Measurements from ENCODE around the gene TCF12.

The TCF12 gene

DNA sequence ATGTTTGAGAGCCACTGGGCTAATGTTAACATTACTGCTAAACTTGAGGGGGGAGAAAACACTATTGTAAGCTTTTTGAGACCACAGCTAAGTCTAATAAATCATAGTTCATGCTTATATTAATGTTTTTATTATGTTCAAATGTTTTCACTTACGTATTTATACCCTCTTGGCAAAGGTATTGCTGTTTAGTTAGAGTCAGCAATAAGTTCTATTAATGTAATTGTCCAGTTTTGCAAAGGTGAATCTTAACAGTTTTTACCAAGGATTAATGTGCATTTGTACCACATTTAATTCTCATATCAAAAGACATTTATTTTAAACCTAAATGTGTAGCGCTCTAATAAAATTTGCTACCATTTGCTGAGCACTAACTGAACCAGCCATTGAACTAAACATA, 251.2 kb downstream of the TCF12 start:
- no peak for DNase-seq (ENCODE audit: low spot score)

DNA sequence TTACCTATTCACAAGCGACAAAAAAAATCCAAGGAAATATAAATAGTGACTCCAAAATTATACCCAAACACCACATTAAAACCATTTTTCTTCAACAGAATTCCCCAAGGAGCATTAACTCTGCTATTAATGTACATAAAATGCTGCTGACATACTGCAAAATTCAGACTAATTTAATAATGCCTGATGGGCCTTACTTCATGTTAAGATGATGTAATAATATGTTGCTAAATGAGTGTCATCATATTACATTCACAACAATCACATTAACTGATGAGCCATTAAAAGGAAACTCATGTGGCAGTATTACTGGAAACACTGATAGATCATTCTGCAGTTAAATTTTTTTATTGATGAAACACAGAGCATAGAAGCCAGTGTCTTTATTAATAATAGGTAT, 253.0 kb downstream of the TCF12 start:
- DNase-seq (ENCODE audit: low spot score): no peak

DNA sequence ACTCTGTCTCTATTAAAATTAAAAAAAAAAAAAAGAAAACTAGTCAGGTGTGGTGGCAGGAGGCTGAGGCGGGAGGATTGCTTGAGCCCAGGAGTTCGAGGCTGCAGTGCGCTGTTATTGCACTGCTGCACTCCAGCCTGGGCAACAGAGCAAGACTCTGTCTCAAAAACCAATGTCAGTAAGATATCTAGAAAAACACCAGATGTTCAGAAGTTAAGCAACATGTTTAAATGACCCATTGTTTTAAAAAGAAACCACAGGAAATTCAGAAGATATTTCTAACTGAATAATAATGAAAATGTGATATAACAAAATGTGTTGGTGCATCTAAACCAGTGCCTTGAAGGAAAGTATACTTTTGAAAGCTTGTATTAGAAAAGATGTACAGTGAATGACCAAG, 254.5 kb downstream of the TCF12 start:
- DNase-seq (ENCODE audit: low spot score): no peak

DNA sequence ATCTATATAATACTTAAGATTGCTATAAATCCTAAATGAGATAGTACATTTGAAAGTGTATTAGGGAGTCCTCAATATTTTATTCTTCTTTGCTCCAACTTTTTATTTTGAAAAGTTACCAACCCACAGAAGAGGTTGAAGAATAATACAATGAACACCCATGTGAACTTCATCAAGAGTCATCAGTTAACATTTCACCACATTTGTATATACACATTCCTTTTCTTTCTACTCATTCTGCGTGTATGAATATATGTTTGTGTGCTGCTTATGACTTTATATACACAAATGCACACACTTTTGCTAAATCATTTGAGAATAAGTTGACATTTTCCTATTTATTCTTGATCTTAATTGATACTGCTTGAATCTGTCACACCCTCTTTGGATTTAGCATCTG, 264.6 kb downstream of the TCF12 start:
- no peak for DNase-seq (ENCODE audit: low spot score)

DNA sequence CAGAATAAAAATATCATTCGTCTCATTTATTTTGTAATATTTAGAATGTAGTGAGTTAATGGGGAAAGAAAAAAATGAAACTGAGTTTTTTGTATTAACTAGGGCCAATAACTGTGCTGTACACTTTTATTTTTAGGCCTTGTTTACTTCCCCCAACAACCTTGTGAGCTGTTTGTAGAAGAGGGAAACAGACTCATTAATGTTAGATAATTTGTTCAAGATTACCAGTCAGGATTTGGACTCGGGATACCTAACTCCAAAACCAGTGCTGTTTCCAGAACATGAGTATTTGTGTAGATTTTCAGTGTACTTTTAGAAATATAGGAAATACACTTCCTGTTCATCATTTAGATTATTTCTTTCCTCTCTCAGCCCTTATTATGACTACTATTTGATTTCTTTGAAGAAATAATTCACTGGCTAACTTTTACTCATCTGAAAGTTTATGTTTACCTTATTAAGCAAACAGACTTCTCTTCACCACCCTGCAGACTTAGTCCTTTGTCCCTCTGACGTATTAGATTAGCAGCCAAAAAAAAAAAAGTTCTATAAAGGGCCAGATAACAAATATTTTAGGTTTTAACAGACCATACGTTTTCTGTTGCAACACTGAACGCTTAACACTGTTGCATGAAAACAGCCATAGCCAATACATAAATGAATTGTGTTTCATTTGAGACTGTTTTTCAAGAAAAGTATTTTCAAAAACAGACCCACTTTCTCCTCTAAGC, 265.3 kb downstream of the TCF12 start:
- no peak for DNase-seq (ENCODE audit: low spot score)

DNA sequence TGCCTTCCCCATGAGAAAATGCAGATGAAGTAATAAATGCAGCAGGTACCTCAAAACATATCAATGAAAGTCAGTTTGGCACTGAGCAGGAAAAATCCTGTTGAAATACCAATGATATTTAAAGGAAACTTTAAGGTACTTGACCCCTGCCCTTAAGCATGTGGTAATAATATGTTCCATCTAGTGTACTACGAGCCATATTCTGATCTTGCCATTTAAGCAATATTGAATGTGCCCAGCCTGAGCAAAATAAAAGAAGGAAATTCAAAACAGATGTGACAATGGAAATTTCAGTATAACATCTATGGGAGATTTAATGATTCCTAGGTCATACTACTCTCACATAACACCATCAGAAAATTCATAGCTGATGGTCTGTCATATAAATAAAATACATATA, 266.1 kb downstream of the TCF12 start:
- no peak for DNase-seq (ENCODE audit: low spot score)

DNA sequence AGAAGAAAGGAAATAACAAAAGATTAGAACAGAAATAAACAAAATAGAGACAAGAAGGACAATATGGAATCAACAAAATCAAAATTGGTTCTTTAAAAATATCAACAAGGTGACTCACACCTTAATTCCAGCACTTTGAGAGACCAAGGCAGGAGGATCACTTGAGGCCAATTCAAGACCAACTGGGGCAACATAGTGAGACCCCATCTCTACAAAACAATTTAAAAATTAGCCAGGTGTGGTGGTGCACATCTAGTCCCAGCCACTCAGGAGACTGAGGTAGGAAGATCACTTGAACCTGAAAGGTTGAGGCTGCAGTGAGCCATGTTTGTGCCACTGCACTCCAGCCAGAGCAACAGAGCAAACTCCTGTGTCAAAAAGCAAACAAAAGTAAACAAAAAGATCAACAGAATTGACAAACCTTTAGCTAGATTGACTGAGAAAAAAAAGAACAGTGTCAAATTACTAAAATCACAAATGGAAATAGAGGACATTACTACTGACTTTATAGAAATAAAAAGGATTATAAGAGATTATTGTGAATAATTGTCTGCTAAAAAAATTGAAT, 267.1 kb downstream of the TCF12 start:
- DNase-seq (ENCODE audit: low spot score): no peak

DNA sequence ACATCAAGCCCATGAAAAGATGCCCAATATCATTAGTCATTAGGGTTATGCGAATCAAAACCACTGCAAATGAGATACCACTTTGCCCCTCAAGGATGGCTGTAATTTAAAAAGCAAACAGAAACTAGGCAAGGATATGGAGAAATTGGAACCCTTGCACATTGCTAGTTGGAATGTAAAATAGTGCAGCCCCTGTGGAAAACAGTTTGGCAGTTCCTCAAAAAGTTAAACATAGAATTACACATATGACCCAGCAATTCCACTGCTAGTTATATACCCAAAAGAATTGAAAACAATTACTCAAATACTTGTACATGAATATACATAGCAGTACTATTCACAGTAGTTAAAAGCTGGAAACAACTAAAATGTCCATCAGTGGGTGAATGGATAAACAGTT, 271.0 kb downstream of the TCF12 start:
- DNase-seq (ENCODE audit: low spot score): no peak

DNA sequence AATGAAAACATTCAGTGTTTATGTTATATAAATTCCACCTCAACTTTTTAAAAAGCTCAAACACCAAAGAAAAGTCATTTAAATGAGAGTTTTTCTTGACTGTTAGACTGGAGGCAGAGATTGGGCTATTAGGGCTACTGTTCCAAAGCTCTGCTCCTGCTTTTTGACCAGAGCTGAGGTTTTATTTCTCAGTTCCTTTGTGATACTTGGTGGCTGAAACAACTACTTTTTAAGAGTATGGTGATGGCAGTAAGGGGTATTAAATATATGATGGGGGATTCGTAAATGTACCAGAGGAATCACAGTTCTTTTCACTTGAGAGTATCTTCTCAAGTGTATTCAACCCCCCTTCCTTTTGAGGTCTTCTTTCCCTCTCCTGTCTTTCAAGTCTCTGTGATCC, 271.8 kb downstream of the TCF12 start:
- no peak for DNase-seq (ENCODE audit: low spot score)

DNA sequence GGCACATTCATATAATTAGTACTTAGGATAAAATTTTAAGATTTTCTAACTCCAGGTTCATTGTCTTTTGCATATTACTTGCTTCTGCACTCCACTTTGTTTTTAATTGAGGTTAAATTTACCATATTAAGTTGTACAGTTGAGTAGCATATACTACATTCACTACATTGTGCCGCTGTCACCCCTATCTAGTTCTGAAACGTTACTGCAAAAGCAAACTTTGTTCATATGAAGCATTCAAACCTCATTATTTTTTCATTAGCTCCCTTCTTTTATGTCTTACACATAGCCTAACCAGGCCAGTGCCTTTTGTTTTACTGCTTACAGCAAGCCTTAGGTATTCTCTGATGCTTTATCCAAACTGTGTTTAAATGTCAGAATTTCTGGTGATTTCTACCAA, 274.7 kb downstream of the TCF12 start:
- no peak for DNase-seq (ENCODE audit: low spot score)

DNA sequence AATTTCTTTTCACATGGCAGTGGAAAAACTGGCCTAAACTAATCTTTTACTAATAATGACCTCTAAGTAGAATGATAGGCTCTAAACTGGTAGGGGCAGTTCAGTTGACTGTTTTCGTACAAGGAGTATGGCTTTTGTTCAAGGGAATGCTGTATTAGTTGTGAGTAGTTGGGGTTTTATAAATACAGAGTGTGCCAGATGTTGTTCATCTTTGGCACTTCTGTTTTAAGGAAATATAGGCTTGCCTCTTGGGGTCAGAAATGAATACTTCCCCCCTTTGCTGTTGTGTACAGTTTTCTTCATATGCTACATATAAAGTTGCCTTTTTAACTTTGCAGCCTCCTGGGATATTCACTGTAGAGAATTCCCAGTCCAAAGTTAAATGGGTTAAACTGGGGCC, 276.9 kb downstream of the TCF12 start:
- DNase-seq (ENCODE audit: low spot score): no peak

DNA sequence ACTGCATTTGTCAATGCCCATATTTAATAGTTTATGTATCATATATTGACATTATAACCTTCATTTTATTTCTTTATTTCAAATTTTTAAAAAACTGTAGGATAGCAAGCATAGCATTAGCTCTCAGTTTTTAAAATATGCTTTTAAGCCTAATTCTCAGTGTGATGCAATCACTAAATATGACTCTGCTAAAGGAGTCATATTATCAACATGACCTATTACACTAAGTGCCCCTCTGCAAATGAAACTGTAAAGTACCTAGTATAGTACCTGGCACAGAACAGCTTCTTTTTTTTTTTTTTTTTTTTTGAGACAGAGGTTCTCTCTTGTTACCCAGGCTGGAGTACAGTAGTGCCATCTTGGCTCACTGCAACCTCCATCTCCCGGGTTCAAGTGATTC, 278.4 kb downstream of the TCF12 start:
- DNase-seq (ENCODE audit: low spot score): no peak

DNA sequence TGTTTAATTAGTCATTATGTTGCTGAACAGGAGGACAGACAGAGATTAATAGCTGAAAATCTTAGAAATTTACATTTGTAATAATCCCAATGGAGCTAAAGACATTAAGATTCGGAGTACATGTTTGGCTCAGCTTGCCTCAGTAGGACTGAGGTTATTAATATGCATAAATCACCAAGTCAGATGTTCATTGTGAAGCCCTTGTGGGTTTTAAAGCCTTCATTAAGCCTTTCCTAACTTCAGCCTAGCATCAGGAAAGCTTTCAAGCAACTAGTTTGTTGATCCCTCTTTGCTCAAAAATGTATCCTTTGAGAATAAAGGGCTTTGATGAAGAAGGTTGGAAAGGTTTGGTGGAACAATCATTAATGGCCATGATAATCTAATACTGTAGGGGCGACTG, 279.7 kb downstream of the TCF12 start:
- DNase-seq (ENCODE audit: low spot score): no peak

DNA sequence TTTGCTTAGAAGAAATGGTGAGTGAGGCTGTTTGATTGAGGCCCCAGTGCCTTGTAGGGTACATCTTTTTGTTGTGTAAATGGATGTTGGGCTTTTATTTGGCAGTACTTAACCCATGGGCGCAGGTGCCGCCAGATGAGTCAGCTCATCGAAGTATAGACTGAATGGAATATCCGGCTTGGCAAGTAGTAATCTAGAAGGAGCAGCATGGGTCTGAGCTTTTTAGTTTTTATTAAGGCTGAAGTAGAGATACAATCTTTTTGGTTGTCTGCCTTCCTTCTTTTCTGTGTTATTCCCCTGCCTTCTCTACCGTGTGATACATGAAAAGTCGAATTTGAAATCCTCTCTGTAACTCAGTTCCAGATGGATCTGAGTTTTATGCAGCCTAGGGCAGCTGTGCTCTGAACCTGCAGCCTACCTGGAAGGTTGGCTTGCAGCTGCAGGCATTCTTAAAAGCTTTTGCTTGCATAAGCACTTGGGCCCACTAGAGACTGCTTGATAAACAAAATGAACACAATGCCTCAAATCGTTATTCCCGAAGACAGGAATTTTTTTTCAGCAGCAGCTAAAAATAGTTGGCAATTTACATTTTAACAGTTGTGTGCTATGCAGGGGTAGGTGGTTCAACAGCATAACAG, 280.3 kb downstream of the TCF12 start:
- DNase-seq (ENCODE audit: low spot score): no peak

DNA sequence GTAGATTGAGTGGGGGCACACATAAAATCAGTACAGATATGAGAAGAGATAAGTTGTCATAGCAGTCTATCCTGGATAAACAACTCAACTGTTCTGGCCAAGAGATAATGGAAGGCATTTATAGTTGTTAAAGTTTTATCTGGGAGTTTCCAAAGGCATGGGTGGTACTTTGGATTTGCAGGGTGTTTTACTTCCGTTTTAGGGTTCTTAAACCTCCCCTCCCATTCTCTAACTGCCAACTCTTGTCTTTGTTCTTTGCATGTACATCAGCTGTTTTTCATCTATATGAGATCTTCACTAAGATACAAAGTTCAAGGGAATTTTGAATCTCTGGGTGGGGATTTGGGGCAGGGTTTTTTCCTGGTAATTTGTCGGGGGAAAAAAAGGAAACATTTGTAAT, 283.1 kb downstream of the TCF12 start:
- DNase-seq (ENCODE audit: low spot score): no peak

DNA sequence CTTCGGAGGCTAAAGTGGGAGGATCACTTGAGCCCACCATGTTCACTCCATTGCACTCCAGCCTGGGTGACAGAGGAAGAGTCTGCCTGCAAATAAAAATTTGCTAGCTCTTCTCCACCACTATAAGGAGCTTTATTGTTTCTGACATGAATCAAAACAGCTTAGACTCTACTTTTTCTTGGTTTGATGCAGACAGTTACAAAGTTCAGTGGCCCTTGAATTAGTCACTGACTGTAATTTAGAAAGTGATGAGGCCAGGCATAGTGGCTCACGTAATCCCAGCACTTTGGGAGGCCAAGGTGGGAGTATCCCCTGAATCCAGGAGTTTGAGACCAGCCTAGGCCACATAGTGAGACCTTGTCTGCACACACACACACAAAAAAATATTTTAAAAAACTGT, 285.5 kb downstream of the TCF12 start:
- no peak for DNase-seq (ENCODE audit: low spot score)

DNA sequence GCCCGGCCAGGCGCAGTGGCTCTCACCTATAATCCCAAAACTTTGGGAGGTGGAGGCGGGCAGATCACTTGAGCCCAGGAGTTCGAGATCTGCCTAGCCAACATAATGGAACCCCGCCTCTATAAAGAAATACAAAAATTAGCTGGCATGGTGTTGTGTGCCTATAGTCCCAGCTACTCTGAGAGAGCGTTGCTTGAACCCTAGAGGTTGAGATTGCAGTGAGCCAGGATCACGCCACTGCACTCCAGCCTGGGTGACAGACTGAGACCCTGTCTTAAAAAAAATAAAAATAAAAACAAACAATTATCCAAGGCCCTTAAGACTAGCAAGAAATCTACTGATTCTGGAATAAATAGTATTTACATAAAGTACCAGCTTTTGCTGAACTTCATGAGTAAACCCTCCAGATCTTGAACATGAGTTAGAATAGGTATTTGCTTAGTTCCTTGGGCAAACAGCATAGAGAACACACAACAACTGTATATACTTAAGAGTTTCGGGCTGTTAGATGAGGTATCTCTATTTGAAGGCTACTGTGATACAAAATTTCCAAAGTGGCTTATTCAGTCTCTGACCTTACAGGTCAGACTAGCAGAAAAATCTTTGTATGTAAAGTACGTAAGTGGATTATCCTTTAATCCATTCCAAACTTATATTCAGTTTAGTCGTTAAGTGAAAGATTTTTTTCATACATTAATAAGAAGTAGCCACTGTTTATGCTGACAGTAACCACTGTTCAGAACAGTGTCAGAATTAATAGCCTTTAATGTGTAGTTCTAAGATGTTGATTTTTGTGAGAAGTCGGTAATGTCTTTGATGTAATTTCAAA, 286.8 kb downstream of the TCF12 start:
- no peak for DNase-seq (ENCODE audit: low spot score)

DNA sequence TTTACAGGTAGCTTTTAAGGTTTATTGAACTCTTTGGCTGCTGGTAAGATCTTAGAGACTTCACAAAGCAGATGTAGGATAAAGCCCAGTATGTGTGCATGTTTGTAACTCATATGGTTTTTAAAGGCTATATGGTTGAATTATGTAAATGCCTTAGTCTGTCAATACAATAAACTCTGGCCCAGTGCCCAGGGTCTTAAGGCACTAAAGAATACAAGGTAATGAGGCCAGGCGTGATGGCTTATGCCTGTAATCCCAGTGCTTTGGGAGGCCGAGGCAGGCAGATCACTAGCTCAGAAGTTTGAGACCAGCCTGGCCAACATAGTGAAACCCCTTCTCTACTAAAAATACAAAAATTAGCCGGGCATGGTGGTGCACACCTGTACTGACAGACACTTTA, 287.6 kb downstream of the TCF12 start:
- DNase-seq (ENCODE audit: low spot score): no peak

DNA sequence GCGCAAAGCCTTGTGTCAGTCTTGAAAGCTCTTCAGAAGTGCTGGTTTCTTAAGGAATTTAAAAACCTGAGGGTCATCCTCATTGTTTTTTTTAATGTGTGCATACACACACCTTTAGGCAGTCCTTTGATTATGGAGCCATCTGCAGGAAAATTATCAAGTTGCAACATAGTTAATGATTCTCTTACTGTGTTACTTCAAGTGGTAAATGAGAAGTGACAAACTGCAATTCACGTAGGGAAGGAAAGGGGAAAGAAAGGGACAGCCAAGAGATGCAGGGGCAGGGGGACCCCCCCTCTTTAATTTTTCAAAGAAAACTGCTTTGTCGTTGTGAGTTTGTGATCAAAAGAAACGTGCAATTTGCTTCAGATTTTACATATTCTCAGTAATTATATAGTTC, 295.4 kb downstream of the TCF12 start:
- no peak for DNase-seq (ENCODE audit: low spot score)

DNA sequence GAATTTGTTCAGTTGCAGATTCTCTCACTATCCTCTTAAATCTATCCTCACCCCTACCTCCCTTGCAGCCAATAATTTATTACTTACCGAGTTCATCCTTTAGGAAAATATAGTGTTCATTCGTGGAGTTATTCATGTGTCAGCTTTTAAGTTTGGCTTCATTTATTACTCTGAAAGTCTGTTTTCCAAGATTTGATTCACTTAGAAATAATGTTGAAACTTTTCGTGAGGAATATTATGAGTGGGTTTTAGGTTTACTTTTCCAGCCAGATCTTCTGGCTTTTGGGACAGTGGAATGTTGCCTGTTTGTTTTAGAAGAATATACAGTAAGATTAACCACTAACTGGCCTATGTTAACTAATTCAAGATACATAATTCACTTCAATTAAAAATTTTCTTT, 296.9 kb downstream of the TCF12 start:
- no peak for DNase-seq (ENCODE audit: low spot score)

DNA sequence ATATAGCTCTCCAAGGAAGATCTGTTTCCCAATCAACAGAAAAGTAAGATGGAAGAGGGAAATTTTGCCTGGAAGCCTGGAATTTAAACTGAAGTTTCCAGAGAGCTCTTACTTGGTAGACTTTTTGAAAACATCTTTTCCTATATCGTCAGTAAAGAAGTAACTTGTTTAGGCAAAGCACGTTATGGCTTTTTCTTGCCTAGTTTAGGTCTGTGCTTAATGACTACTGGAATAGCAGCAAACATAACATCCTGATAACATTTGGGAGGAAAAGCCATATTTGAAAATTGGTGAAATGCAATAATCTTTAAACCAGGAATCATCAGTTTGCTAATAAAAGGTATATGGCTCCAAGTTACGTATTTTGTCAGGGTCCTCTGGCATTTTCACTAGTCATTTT, 297.4 kb downstream of the TCF12 start:
- no peak for DNase-seq (ENCODE audit: low spot score)

DNA sequence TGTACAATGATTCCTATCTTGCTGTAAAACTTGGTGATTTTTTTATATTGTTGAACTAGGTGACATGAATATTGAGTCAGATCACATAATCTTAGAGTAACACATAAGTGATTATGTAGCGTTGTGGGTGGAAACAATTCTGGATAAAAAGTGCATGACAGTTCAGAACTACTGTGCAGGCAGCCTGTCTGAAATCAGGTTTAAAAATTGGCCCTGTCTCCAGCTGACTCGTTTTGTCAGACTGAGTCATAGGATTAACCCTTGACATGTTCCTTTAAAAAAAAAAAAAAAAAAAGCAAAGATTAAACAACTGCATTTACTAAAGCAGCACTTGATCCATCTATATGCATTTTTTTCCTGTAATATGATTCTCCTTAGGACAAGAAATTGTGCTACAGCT, 297.8 kb downstream of the TCF12 start:
- no peak for DNase-seq (ENCODE audit: low spot score)
